Testis (tissue), 3 donors: ENCODE measurements around the gene XG. TPM values are rescaled to one million over a fixed set of nuclear protein-coding genes. Genes with fewer than 3 reads are reported as not detected.

Source experiments
- DNase-seq: peaks from one replicate; pipeline ENCODE4 v3.0.0-alpha.2; 2019
- H3K27ac ChIP-seq, 2 donors: fragments of 200-600 bp; sonication (generic); one replicate each; pipeline ENCODE4 v1.5.1; 2019
- H3K27me3 ChIP-seq: fragments of 200-600 bp; sonication (generic); one replicate; pipeline ENCODE4 v1.5.1; 2019
- H3K36me3 ChIP-seq: fragments of 200-600 bp; sonication (generic); one replicate; pipeline ENCODE4 v1.5.1; 2017; ENCODE audit warnings: low read depth; ENCODE audit errors: missing control alignments
- H3K4me1 ChIP-seq: fragments of 200-600 bp; sonication (generic); one replicate; pipeline ENCODE4 v1.5.1; 2019
- H3K4me3 ChIP-seq, 2 donors: fragments of 200-600 bp; sonication (generic); one replicate each; pipeline ENCODE4 v1.5.1; 2017 to 2019
- H3K9me3 ChIP-seq: fragments of 200-600 bp; sonication (generic); one replicate; pipeline ENCODE4 v1.5.1; 2017
- POLR2A ChIP-seq: fragments of 450-650 bp; IDR thresholded peaks from one replicate; pipeline ENCODE4 v1.6.1; 2017; ENCODE audit warnings: antibody characterized with exemption, mild to moderate bottlenecking, moderate library complexity
- WGBS, 2 donors: methylation state at CpG; one replicate each; pipeline ENCODE4 v1.1.5; 2018; 5-methylcytosine and 5-hydroxymethylcytosine counted together
- intact Hi-C: fragments of 100-400 bp; cut with DNase I; formaldehyde crosslinking; loops from one replicate; pipeline ENCODE4 v1.15.1; 2023; ENCODE audit warnings: low total_unique reads
- polyA plus RNA-seq: library from polyadenylated mRNA; stranded (reverse); fragments of 350-450 nt; fragmentation: Illumina TruSeq; extraction: RNeasy Lipid Tissue Mini Kit (QIAGEN cat#74804); gene quantifications from one replicate; pipeline ENCODE4 v1.2.3, GENCODE V29; 2014; ENCODE audit warnings: low read depth, low replicate concordance; ENCODE audit not compliant: insufficient read depth
- total RNA-seq, 2 donors: library from RNA; depleted of rRNA; stranded (reverse); fragments of >200 nt; gene quantifications; one replicate each; pipeline ENCODE4 v1.2.3, GENCODE V29; 2016
- TF ChIP-seq, protein P1 (sequence below), 3 experiments: fragments of 450-650 bp in 2 of 3; fragments of 200-600 bp in 1 of 3; sonication (generic) in 1 of 3; IDR thresholded peaks; one replicate each; pipeline ENCODE4 v1.5.1; 2016 to 2019; ENCODE audit warnings: antibody characterized with exemption in 3 of 3, mild to moderate bottlenecking in 2 of 3, moderate library complexity in 1 of 3

The XG gene
- total and polyA plus RNA-seq, 3 donors from 2014 or later: 0.19 to 0.88 (median 0.63) TPM

DNA sequence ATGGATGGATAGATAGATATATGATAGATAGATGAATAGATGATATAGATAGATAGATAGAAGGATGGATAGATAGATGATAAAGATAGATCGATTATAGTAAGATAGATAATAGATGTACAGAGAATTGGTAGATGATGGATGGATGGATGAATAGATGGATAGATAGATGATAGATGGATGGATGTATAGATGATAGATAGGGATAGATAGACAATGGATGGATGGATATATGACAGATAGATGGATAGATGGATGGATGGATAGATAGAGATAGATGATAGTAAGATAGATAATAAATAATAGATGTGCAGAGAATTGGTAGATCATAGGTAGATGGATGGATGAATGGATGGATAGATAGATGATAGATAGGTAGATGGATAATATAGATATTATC is 89.1 kb downstream of the XG start:
- Histone ChIP-seq H3K4me3 (no peak overlapping the region), H3K4me1 (no peaks in the 10 kb centered on the region), H3K36me3 (no peaks in the 10 kb centered on the region), H3K9me3 (no peaks in the 10 kb centered on the region), H3K27ac (no peak overlapping the region), H3K27me3 (no peaks in the 10 kb centered on the region)
- intact Hi-C loops: no loop called here
- TF ChIP-seq, protein P1, sequence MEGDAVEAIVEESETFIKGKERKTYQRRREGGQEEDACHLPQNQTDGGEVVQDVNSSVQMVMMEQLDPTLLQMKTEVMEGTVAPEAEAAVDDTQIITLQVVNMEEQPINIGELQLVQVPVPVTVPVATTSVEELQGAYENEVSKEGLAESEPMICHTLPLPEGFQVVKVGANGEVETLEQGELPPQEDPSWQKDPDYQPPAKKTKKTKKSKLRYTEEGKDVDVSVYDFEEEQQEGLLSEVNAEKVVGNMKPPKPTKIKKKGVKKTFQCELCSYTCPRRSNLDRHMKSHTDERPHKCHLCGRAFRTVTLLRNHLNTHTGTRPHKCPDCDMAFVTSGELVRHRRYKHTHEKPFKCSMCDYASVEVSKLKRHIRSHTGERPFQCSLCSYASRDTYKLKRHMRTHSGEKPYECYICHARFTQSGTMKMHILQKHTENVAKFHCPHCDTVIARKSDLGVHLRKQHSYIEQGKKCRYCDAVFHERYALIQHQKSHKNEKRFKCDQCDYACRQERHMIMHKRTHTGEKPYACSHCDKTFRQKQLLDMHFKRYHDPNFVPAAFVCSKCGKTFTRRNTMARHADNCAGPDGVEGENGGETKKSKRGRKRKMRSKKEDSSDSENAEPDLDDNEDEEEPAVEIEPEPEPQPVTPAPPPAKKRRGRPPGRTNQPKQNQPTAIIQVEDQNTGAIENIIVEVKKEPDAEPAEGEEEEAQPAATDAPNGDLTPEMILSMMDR (IDR thresholded peaks at IDR 0.05): no peak
- no peak for TF ChIP-seq POLR2A
- no peak for DNase-seq
- 85 to 100% methylated on average over 1 of the region's 1 CpG for WGBS, 2 donors

DNA sequence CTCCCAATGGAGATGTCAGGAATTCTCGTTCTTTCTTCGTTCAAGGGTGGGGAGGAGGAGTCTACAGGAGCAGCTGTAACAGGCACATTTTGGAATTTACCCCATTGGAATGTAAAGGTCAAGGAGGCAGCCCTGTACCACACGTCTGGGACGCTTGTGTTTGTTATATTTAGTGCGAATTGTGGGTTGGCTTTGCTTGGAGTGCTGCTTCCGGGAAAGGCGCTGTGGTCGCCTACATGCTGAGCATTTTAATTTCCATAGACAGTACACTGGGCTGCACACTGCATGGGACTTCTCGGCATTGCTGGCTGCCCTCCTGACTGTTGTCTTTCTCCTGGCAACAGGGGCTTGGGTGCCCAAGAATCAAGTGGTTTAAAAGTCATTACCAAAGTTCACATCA is 89.7 kb downstream of the XG start:
- 21 to 49% methylated on average over 4 to 8 of the region's 9 CpGs for WGBS, 2 donors
- no peak overlapping the region for H3K27ac ChIP-seq

DNA sequence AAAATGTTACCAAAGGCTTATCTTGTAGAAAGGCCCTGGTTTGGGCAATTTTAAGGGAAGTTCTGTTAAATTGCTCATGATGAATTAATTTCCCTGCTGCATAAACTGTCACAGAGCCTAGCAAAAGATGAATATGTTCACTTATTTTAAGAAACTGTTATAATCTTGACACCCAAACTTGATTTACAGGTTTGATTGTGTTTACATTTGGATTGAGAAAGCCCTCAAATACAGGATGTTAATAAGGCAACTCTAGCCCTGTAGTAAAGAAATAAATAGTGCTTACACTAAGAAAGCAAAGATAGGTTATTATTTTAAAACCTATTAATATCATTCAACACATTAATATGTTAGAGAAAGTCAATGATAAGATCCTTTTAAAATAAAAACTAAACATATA is 95.2 kb downstream of the XG start:
- H3K27me3 ChIP-seq: no peaks in the 10 kb centered on the region
- intact Hi-C loops: no loop called here
- no peaks in the 10 kb centered on the region for H3K9me3 ChIP-seq
- DNase-seq: no peak
- H3K4me3 ChIP-seq: no peak overlapping the region
- no peak overlapping the region for H3K27ac ChIP-seq
- TF ChIP-seq, protein P1 (IDR thresholded peaks at IDR 0.05): no peak
- TF ChIP-seq POLR2A: no peak
- H3K36me3 ChIP-seq: no peaks in the 10 kb centered on the region
- no peaks in the 10 kb centered on the region for H3K4me1 ChIP-seq

More for the DNA sequence above, 89.7 kb downstream of the XG start:
- DNase-seq: no peak
- TF ChIP-seq, protein P1 (IDR thresholded peaks at IDR 0.05): no peak
- TF ChIP-seq POLR2A: no peak
- Histone ChIP-seq H3K27me3 (no peaks in the 10 kb centered on the region), H3K36me3 (no peaks in the 10 kb centered on the region), H3K9me3 (no peaks in the 10 kb centered on the region), H3K4me3 (no peak overlapping the region), H3K4me1 (no peaks in the 10 kb centered on the region)
- intact Hi-C loops: no loop called here

DNA sequence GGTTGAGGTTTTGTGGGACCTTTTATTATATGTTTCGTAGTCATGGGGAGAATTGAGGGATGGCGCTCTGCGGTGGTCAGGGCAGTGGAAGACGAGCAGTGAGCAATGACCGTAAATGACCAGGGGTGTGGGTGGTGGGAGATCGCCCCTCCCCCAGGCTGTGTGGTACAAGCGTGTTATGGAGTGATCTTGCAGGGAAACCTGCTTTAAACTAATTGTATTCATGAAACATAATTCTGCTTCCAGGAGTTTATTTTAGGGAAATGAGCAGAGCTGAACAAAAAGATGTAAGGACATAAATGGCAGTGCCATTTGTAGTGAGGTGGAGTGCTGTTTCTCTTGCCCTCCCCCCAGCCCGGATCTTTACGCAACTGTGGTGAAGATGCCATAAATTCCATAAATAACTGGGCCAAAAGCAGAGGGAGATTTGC is 97.0 kb downstream of the XG start:
- no peak for DNase-seq
- no peaks in the 10 kb centered on the region for H3K36me3 ChIP-seq
- H3K27me3 ChIP-seq: no peaks in the 10 kb centered on the region
- no peaks in the 10 kb centered on the region for H3K4me1 ChIP-seq
- H3K27ac ChIP-seq: no peak overlapping the region
- TF ChIP-seq POLR2A: no peak
- WGBS, 2 donors: 34 to 44% methylated on average over 8 to 9 of the region's 9 CpGs
- intact Hi-C loops: no loop called here
- H3K4me3 ChIP-seq: no peak overlapping the region
- no peaks in the 10 kb centered on the region for H3K9me3 ChIP-seq

DNA sequence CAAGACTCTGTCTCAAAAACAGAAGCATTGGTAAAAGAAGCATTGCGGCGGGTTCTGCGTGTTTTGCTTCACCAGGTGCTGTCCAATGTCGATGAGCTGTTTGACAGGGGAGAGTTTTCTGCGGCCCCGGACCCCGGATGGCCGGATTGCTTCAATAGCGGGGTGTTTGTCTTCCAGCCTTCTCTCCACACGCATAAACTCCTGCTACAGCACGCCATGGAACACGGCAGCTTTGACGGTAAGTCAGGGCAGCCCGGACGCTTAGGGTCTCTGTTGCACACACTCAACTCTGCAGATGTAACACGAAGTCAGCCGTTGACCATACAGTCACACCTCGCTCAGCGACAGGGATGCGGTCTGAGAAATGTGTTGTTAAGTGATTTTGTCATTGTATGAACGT is 103.1 kb downstream of the XG start:
- Histone ChIP-seq H3K4me3 (no peak overlapping the region), H3K36me3 (no peaks in the 10 kb centered on the region), H3K27me3 (no peaks in the 10 kb centered on the region), H3K27ac (no peak overlapping the region), H3K4me1 (no peaks in the 10 kb centered on the region), H3K9me3 (no peaks in the 10 kb centered on the region)
- DNase-seq: no peak
- no peak for TF ChIP-seq POLR2A
- TF ChIP-seq, protein P1 (IDR thresholded peaks at IDR 0.05): no peak
- WGBS, 2 donors: 96 to 97% methylated on average over 9 to 21 of the region's 21 CpGs
- intact Hi-C loops: no loop called here
